ENCODE data around the gene CAMK1G. TPM values are rescaled to one million over a fixed set of nuclear protein-coding genes. Genes with fewer than 3 reads are reported as not detected.

CAMK1G gene
- total and polyA plus RNA-seq, 2 of the 4 experiments (the other 2 are of a cell fraction) = 0.72 to 1.8 TPM

DNA sequence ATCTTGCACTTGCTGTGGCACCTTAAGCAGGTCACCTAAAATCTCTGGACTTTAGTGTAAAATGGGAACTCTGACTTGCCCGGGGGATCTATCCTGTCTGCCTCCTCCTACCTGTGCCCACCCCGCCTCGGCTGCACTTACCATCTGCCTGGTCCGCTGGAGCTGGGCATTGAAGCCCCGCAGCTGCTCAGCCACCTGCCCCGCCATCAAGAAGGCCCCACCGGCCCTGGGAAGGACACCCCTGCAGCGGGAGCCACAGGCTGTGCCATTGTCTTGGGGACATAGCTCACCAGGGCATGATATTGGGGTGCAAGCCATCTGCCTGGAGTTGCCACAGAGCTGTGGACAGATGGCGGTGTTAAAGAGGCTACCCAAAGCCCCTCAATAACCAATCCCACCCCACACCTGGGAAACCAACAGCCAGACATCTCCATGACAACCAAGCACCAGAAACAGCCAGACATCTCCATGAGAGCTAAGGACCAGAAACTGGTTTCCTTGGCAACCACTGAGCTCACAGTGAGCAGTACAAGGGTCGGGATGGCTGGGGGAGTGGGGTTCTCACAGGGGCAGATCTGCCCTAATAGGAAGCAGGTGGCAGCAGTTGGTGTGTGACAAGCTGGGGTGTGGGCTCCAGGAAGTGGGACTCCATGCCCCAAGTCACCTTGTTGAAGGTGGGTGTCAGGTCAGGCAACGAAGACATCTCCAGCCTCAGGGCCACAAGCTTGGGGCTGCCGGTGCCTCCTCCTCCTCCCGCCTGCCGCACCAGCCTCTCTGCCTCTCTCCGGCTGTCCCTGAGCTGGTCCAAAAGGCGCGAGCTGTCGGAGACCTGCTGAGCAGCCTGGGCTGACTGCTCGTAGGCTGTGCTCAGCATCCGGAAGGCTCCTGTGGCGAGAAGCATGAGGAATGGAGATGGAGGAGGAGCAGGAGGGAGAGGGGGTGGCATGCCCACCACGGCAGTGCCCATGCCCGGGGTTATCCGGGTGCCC lies 39.6 kb downstream of the CAMK1G start:
- Histone ChIP-seq H2BK20ac (ENCODE audit: low read depth, low read length) (no peak overlapping the region), H2BK5ac (ENCODE audit: low read depth, low read length, poor library complexity, severe bottlenecking) (no peak overlapping the region), H3K27me3 (ENCODE audit: control insufficient read depth, insufficient read depth, low read length) (no peaks in the 10 kb centered on the region), H3K4me2 (ENCODE audit: low read depth, low read length) (no peak overlapping the region), H3K14ac (replicated peaks; ENCODE audit: low read depth, low read length) (no peak overlapping the region), H3K9ac (ENCODE audit: low read depth, low read length) (no peak overlapping the region), H3K36me3 (ENCODE audit: control insufficient read depth, insufficient read depth, low read length) (no peaks in the 10 kb centered on the region), H2AK9ac (replicated peaks; ENCODE audit: low read depth, low read length, poor library complexity) (no peak overlapping the region), H2AFZ (replicated peaks; ENCODE audit: low read length, poor library complexity) (no peak overlapping the region), H3K4ac (ENCODE audit: low read depth, low read length) (no peak overlapping the region), H4K20me1 (ENCODE audit: insufficient read depth, low read length) (no peaks in the 10 kb centered on the region), H4K8ac (ENCODE audit: low read depth in 2 of 2, low read length in 2 of 2) (no peak overlapping the region), H3K18ac (ENCODE audit: low read depth, low read length) (no peak overlapping the region), H3K9me1 (ENCODE audit: insufficient read depth, low read length) (no peaks in the 10 kb centered on the region), H3K56ac (ENCODE audit: extremely low read depth, insufficient read depth, low read length) (no peak overlapping the region), H4K5ac (ENCODE audit: low read depth, low read length) (no peak overlapping the region), H4K91ac (ENCODE audit: insufficient read depth, low read depth, low read length) (no peak overlapping the region), H3K4me3 (ENCODE audit: insufficient read depth, low read depth, low read length) (no peak overlapping the region), H3K27ac (ENCODE audit: insufficient read depth, low read length) (no peak overlapping the region), H3K23ac (ENCODE audit: low read depth, low read length) (no peak overlapping the region), H2BK120ac (ENCODE audit: low read depth, low read length) (no peak overlapping the region), H3K9me3 (ENCODE audit: control insufficient read depth, insufficient read depth, low read length) (no peaks in the 10 kb centered on the region), H3K79me1 (ENCODE audit: low read depth in 1 of 2, low read length in 2 of 2) (no peaks in the 10 kb centered on the region), H2BK15ac (ENCODE audit: low read depth, low read length) (no peak overlapping the region), H3K4me1 (ENCODE audit: control insufficient read depth, insufficient read depth, low read length) (no peaks in the 10 kb centered on the region; the same call in 1 of the 2 replicates), H2AK5ac (ENCODE audit: low read depth, low read length) (no peak overlapping the region)
- TF ChIP-seq NFE2L2 (IDR thresholded peaks at IDR 0.05; ENCODE audit: low read depth, low read length) (no peak), RAD21 (IDR thresholded peaks at IDR 0.05; ENCODE audit: low read length) (no peak), RFX5 (IDR thresholded peaks at IDR 0.05; ENCODE audit: low read depth, low read length) (no peak), SMC3 (IDR thresholded peaks at IDR 0.05; ENCODE audit: low read depth, low read length) (no peak), MXI1 (IDR thresholded peaks at IDR 0.05; ENCODE audit: borderline replicate concordance, low read depth, low read length) (no peak), POLR2A (IDR thresholded peaks at IDR 0.05; ENCODE audit: low read depth, low read length) (no peak), FOS (IDR thresholded peaks at IDR 0.05; ENCODE audit: low read depth, low read length) (no peak), MAFK (IDR thresholded peaks at IDR 0.05; ENCODE audit: low read depth, low read length) (no peak), CHD1 (IDR thresholded peaks at IDR 0.05; ENCODE audit: low read depth, low read length) (no peak), BHLHE40 (IDR thresholded peaks at IDR 0.05; ENCODE audit: low read depth, low read length) (no peak)
- TF ChIP-seq, protein P1, sequence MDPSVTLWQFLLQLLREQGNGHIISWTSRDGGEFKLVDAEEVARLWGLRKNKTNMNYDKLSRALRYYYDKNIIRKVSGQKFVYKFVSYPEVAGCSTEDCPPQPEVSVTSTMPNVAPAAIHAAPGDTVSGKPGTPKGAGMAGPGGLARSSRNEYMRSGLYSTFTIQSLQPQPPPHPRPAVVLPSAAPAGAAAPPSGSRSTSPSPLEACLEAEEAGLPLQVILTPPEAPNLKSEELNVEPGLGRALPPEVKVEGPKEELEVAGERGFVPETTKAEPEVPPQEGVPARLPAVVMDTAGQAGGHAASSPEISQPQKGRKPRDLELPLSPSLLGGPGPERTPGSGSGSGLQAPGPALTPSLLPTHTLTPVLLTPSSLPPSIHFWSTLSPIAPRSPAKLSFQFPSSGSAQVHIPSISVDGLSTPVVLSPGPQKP (IDR thresholded peaks at IDR 0.05; ENCODE audit: borderline replicate concordance, low read depth, low read length) = no peak
- POLR2A ChIA-PET (ENCODE audit: unreplicated experiment) = no interaction called here
- no TSS peak for BruUV-seq (replicated peaks)
- ATAC-seq (ENCODE audit: low read depth) (no peak), DNase-seq (no peak)
- WGBS, 2 experiments (ENCODE audit: extremely low coverage in 2 of 2, insufficient read length in 1 of 2) = 74% methylated on average over 7 of the region's 24 CpGs; no CpG with 5 or more reads in 1 of the 2 experiments
- in situ Hi-C loops (cut with MboI; ENCODE audit: low sequenced_read_pairs) (no loop called here), dilution Hi-C loops (cut with HindIII; ENCODE audit: low sequenced_read_pairs, unreplicated experiment) (no loop called here), intact Hi-C loops (cut with micrococcal nuclease) (no loop called here)
- CTCF ChIA-PET = no interaction called here

Data from IMR-90 (cell line).